Posterior vena cava (tissue), 2 donors: Measurements from ENCODE around the gene SERHL2. TPM values are rescaled to one million over a fixed set of nuclear protein-coding genes. Genes with fewer than 3 reads are reported as not detected.
"Not testable (repeated sequence)": the region's sequence is repeated elsewhere in the genome, so short reads cannot be mapped to it uniquely, and the experiment has no call there.

Experiments
- DNase-seq: peaks from one replicate; pipeline ENCODE4 v3.0.0-alpha.2; 2020; ENCODE audit warnings: low spot score
- intact Hi-C, 2 donors: fragments of 100-400 bp; cut with DNase I; formaldehyde crosslinking; loops; one replicate each; pipeline versions ENCODE4 v1.14.1 to v1.14.2; 2022 to 2023
- total RNA-seq, 2 donors: library from RNA; stranded (reverse); fragmentation: NEBNext Ultra II Directional; extraction: Animal tissue kit (Norgen Biotek cat#: 25700); gene quantifications; one replicate each; pipeline ENCODE4 v1.2.1, GENCODE V29; 2021
- donor health status: DM: yes; HTN: yes; CAD: no.
- donor health status: DM: yes; HTN: yes; CAD: no.

Gene SERHL2
- total RNA-seq, 2 donors from 2014 or later = 1.3 to 2.0 TPM

DNA sequence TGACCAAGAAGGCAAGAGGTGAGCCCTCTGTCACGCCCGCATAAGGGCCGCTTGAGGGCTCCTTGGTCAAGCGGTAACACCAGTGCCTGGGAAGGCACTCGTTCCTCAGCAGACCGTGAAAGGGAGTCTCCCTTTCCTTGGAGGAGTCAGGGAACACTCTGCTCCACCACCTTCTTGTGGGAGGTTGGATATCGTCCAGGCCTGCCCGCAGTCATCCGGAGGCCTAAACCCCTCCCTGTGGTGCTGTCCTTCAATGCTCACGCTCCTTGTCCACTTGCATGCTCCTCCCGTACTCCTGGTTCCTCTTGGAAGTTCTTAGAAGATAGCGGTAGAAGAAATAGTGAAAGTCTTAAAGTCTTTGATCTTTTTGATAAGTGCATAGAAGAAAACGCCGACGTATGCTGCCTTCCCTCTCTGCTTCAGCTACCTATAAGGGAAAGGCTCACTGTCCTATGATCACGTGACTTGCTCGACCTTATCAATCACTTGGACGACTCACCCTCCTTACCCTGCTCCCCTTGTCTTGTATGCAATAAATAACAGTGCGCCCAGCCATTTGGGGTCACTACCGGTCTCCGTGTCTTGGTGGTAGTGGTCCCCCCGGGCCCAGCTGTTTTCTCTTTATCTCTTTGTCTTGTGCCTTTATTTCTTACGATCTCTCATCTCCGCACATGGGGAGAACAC, 22.2 kb upstream of the SERHL2 start:
- intact Hi-C loops = loop anchor here in 1 of 2 donors (5.0 kb wide), 1 partner anchor 294 kb away; no protein-coding TSS in a partner anchor
- not testable (repeated sequence) for DNase-seq

- intact Hi-C loops = loop anchor here in 1 of 2 donors (5.0 kb wide), 1 partner anchor 296 kb away; no protein-coding TSS in a partner anchor
- DNase-seq = no peak
Observed at GRCh38 chr22:42533638-42533977, 20.1 kb upstream of the SERHL2 start.

DNA sequence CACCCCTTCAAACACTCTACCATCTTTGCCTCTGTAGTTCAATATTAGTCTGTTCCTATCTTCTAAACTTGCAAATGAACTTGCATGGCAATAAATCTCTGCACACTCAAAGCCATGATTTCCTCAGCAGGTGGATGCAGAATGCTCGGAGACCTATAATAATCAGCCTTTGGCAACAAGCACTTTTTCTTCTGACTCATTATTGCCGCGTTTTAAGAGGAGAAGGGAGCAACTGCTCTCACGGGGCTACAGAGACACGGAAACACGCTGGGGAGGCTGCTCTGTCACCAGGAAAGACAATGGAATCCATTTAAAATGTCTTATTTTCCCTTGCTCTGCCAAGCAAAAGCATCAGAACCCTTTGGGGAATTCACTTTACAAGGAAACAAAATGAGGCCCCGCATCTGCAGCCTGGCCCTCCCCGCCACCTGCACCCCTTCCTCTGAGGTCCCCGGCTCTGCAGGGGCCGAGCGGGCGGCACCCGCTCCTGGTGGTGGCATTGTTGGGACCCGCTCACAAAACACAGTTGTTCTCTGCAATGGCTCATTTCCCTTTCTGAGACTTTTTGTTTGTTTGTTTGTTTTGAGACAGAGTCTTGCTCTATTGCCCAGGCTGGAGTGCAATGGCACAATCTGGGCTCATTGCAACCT, 18.5 kb upstream of the SERHL2 start:
- intact Hi-C loops = not testable (repeated sequence)

DNA sequence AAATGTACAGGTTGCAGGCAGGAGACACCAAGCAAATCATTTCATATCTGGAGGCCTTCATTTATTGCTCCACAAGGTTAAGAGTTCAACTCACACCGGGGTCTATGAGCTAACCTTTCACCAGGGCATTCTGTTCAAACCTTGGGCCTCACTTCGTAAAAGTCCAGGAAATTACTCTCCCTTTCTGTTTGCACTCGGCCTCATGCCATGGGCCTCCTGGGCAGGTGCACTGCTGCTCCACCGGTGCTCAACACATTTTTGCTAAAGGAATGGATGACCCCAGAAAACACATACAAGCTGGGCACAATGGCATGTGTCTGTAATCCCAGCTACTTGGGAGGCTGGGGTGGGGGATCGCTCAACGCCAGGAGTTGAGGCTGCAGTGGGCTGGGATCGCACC, 17.6 kb upstream of the SERHL2 start:
- DNase-seq = no peak
- intact Hi-C loops = no loop called here

More for the DNA sequence above, 18.5 kb upstream of the SERHL2 start:
- not testable (repeated sequence) for DNase-seq

DNA sequence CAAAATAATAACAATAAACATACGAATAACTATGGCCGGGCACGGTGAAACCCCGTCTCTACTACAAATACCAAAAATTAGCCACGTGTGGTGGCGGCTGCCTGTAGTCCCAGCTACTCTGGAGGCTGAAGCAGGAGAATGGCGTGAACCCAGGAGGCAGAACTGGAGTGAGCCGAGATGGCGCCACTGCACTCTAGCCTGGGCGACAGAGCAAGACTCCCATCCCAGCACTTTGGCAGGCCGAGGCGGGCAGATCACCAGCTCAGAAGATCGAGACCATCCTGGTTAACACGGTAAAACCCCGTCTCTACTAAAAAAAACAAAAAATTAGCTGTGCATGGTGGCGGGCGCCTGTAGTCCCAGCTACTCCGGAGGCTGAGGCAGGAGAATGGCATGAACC, 17.1 kb upstream of the SERHL2 start:
- DNase-seq, intact Hi-C loops: not testable (repeated sequence)

- DNase-seq, intact Hi-C loops: not testable (repeated sequence)
Observed at GRCh38 chr22:42537199-42537831, 16.4 kb upstream of the SERHL2 start.

GRCh38 chr22:42539236-42539771, 14.5 kb upstream of the SERHL2 start:
- DNase-seq, intact Hi-C loops: not testable (repeated sequence)

DNA sequence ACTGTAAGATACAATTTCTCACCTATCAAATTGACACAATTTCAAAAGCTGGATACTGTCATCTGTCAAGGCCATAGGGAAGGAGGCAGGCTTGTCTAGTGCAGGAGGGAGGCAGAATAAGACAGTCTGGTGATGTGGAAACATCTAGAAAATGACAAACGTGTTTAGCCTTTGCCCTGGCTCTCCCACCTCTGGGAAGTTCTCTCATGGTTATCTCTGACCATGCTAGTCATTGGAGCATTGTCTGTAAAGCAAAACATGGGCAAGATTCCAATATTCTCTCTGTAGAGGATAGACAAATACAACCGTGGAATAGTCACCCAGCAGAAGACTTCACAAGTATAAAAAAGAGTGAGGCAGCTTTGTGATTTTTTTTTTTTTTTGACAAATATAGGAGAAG, 9.1 kb upstream of the SERHL2 start:
- no peak for DNase-seq
- intact Hi-C loops = no loop called here

DNA sequence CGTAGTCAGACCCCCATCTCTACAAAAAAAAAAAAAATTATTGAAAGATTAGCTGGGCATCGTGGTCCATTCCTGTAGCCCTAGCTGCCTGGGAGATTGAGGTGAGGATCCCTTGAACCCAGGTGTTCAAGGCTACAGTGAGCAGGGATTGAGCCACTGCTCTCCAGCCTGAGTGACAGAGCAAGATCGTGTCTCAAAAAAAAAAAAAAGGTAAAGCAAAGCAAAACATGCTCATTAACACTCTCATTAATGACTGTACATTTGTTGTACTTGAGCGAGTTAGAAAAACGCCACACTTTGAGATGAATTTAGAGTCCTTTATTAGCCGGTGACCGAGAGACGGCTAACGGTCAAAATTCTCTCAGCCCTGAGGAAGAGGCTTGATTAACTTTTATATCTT, 6.2 kb upstream of the SERHL2 start:
- DNase-seq = no peak
- intact Hi-C loops = no loop called here

GRCh38 chr22:42548126-42548525, 5.6 kb upstream of the SERHL2 start:
- intact Hi-C loops = not testable (repeated sequence)

GRCh38 chr22:42548597-42549330, 5.0 kb upstream of the SERHL2 start:
- DNase-seq = no peak
- intact Hi-C loops = no loop called here

More at GRCh38 chr22:42548126-42548525, 5.6 kb upstream of the SERHL2 start:
- DNase-seq = not testable (repeated sequence)

GRCh38 chr22:42549331-42550060, 4.3 kb upstream of the SERHL2 start:
- intact Hi-C loops = no loop called here
- DNase-seq = no peak

- DNase-seq, intact Hi-C loops: not testable (repeated sequence)
Observed at GRCh38 chr22:42552294-42552647, 1.5 kb upstream of the SERHL2 start.

- intact Hi-C loops = no loop called here
- DNase-seq = no peak
Observed at GRCh38 chr22:42560381-42560780, 6.6 kb downstream of the SERHL2 start.

DNA sequence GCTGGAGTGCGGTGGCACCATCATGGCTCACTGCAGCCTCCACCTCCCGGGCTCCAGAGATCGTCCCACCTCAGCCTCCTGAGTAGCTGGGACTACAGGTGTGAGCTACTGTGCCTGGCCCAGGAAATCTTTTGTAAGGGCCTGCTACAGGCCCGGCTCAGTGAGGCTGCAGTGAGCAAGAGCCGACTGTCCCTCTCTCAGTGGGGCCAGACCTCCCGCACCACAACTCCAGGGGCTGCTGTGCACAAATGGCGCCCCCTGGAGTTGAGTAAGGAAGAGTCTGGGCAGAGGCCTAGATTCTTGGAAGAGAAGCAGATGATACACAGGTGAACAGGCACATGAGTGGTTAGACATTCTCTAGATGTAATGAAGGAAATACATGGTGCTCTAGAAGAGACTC, 7.0 kb downstream of the SERHL2 start:
- no peak for DNase-seq
- intact Hi-C loops = no loop called here

DNA sequence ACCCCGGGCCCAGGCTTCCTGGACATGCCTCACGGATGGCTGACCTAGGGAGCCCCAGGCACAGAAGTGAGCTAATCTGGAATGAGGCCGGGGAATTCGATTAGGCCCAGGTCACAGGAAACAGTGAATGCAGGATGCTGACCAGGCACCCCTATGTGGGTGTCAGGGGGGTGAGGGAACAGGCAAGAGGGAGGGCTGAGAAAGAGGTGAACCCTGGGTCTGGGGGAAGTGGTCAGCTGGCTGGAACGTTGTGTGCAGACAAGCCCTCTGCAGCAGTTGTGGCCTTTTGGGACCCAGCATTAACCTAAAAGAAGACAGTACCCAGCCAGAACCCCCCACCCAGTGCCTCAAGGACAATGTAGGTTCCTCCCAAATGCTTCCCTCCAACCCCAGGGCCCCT, 8.1 kb downstream of the SERHL2 start:
- intact Hi-C loops = no loop called here
- no peak for DNase-seq

GRCh38 chr22:42562279-42562678, 8.5 kb downstream of the SERHL2 start:
- DNase-seq = no peak

GRCh38 chr22:42562684-42563083, 8.9 kb downstream of the SERHL2 start:
- DNase-seq = no peak

More at GRCh38 chr22:42562279-42562678, 8.5 kb downstream of the SERHL2 start:
- intact Hi-C loops = no loop called here

DNA sequence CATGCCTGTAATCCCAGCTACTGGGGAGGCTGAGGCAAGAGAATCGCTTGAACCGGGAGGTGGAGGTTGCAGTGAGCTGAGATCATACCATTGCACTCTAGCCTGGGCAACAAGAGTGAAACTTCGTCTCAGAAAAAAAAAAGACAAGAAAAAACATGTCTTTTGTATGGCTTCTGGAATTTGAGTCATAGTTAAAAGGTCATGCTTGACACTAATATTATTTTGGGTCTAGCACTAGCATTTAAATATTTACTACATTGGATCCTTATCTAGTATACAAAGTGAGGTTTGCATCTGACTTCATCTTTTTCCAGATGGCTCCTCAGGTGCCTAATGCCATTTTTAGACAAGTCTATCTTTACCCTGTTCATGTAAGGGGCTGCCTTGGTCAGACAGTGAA, 10.2 kb downstream of the SERHL2 start:
- intact Hi-C loops, DNase-seq: not testable (repeated sequence)

More at GRCh38 chr22:42562684-42563083, 8.9 kb downstream of the SERHL2 start:
- intact Hi-C loops = no loop called here
